ENCODE measurements around the gene KRT81. TPM values are rescaled to one million over a fixed set of nuclear protein-coding genes. Genes with fewer than 3 reads are reported as not detected.

KRT81 gene
- total RNA-seq, 4 donors from 2014 or later, result 0.19 to 0.42 TPM; not detected in 2

DNA sequence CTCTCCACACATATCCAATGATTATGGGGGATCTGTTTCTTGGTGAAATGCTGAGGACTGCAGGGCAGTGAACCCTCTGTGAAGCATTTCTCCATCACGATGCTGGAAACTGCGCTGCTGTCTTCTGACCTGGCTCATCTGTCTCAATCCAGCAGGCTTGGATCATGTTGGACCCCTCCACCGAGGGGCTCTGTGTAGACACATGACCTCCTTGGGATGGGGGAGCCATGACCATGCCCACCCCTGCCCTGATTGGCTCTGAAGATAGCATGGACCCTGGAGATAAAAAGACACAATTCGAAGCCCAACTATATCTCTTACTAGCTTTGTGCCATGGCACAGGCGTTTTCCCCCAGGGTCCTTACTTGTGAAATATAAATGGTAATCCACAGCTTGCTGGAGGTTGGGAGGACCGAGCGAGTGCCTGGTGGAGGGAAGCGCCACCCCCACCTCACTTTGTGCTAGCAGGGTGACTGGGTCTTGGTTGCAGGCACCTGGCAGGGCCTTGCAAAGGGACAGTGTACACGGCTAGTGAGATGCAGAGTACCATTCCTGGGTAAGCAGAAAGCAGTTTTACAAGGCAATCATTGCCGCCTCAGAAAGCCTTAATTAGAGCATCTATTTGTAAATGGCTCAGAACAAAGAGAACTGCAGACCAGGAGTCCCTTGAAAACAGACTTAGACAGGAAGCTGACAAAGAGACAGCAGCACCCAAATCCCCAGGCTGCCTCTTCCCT is 32.2 kb upstream of the KRT81 start:
- H3K27me3 ChIP-seq, result peaks cover 0 to 32% (median 0%) of the 10 kb centered on the region in 4 donors
- TF ChIP-seq POLR2AphosphoS5 (IDR thresholded peaks at IDR 0.05), result no peak
- no peak for TF ChIP-seq EP300 (IDR thresholded peaks at IDR 0.05)
- TF ChIP-seq POLR2A (IDR thresholded peaks at IDR 0.05; ENCODE audit: low read depth), result no peak
- TF ChIP-seq CTCF (IDR thresholded peaks at IDR 0.05), result no peak
- intact Hi-C loops (cut with DNase I), result no loop called here
- H3K27ac ChIP-seq (replicated peaks in 1 of 4), result no peak overlapping the region
- H3K4me3 ChIP-seq, result no peak overlapping the region
- no peak for DNase-seq (ENCODE audit: extremely low spot score)
- H3K36me3 ChIP-seq, result no peaks in the 10 kb centered on the region
- no peaks in the 10 kb centered on the region for H3K9me3 ChIP-seq
- peaks cover 0 to 9% (median 4%) of the 10 kb centered on the region in 4 donors for H3K4me1 ChIP-seq
- WGBS, result 88% methylated on average over 8 of the region's 10 CpGs

- Histone ChIP-seq H3K27ac (replicated peaks in 1 of 4) (no peak overlapping the region), H3K9me3 (no peaks in the 10 kb centered on the region), H3K4me1 (peaks cover 0 to 9% (median 4%) of the 10 kb centered on the region in 4 donors), H3K4me3 (no peak overlapping the region), H3K27me3 (peaks cover 0 to 32% (median 0%) of the 10 kb centered on the region in 4 donors), H3K36me3 (no peaks in the 10 kb centered on the region)
- intact Hi-C loops (cut with DNase I), result no loop called here
- no peak for TF ChIP-seq POLR2AphosphoS5 (IDR thresholded peaks at IDR 0.05)
- TF ChIP-seq CTCF (IDR thresholded peaks at IDR 0.05), result no peak
- no peak for TF ChIP-seq POLR2A (IDR thresholded peaks at IDR 0.05; ENCODE audit: low read depth)
- TF ChIP-seq EP300 (IDR thresholded peaks at IDR 0.05), result no peak
- no peak for DNase-seq (ENCODE audit: extremely low spot score)
- no CpG with 5 or more reads among the region's 1 CpG for WGBS
These were observed 31.7 kb upstream of the KRT81 start for GRCh38 chr12:52323001-52323400.

DNA sequence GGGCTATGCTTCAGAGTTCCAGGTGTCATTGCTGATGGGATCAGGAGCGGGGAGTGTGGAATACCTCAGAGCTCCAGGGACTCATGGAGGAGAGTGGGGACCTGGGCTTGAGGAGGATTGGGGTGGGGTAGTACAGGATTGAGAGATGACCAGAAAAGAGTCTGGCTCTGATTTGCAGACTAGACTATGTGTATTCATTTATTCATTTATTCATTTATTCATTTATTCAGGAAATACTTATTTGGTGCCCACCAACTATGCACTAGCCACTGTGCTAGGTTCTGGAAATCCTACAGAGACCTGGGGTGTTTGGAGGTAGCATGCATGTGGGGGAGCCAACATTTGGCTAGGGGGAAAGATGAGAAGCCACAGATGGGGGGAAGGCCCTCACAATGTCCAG is 30.7 kb upstream of the KRT81 start:
- no peak overlapping the region for H3K4me3 ChIP-seq
- no peak for TF ChIP-seq POLR2AphosphoS5 (IDR thresholded peaks at IDR 0.05)
- no peak for TF ChIP-seq EP300 (IDR thresholded peaks at IDR 0.05)
- no peak for TF ChIP-seq CTCF (IDR thresholded peaks at IDR 0.05)
- TF ChIP-seq POLR2A (IDR thresholded peaks at IDR 0.05; ENCODE audit: low read depth), result no peak
- no peak overlapping the region for H3K27ac ChIP-seq (replicated peaks in 1 of 4)
- H3K27me3 ChIP-seq, result peaks cover 0 to 32% (median 0%) of the 10 kb centered on the region in 4 donors
- WGBS, result 100% methylated on average over 1 of the region's 1 CpG
- DNase-seq (ENCODE audit: extremely low spot score), result no peak
- no peaks in the 10 kb centered on the region for H3K36me3 ChIP-seq
- intact Hi-C loops (cut with DNase I), result no loop called here
- peaks cover 0 to 4% (median 0%) of the 10 kb centered on the region in 4 donors for H3K4me1 ChIP-seq
- no peaks in the 10 kb centered on the region for H3K9me3 ChIP-seq

DNA sequence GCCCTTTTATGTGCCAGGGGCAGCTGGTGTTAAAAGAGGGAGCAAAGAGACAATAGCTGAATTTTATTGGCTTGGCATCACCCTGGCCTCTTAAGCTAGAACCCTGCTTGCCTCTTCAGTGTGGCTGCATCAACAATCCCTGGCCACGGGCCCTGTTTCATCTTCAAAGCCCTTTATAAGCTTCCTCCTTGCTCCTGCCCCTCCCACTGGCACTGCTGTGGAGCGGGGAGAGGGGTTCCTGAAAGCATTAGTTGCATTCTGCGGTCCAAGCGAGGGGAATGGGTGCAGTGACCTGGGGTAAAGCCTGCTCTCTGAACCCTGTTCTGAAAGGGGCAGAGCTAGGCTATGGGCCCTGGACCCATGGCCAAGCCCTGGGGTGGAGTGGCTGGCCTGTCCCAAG is 30.1 kb upstream of the KRT81 start:
- 76% methylated on average over 4 of the region's 4 CpGs for WGBS
- H3K27ac ChIP-seq (replicated peaks in 1 of 4), result no peak overlapping the region
- intact Hi-C loops (cut with DNase I), result no loop called here
- no peak overlapping the region for H3K4me3 ChIP-seq
- H3K27me3 ChIP-seq, result peaks cover 0 to 32% (median 0%) of the 10 kb centered on the region in 4 donors
- H3K9me3 ChIP-seq, result no peaks in the 10 kb centered on the region
- H3K36me3 ChIP-seq, result no peaks in the 10 kb centered on the region
- H3K4me1 ChIP-seq, result peaks cover 0 to 4% (median 0%) of the 10 kb centered on the region in 4 donors
- TF ChIP-seq POLR2A (IDR thresholded peaks at IDR 0.05; ENCODE audit: low read depth) (no peak), EP300 (IDR thresholded peaks at IDR 0.05) (no peak), POLR2AphosphoS5 (IDR thresholded peaks at IDR 0.05) (no peak), CTCF (IDR thresholded peaks at IDR 0.05) (no peak)
- DNase-seq (ENCODE audit: extremely low spot score), result no peak

Measured in esophagus muscularis mucosa (tissue), 4 donors.